GM19351 (cell line): ENCODE measurements around the gene MSL1.

ENCODE experiments used
- ATAC-seq: cut with Tn5 transposase; IDR thresholded peaks from one replicate; pipeline ENCODE4 v1.9.1; 2021; ENCODE audit warnings: mild to moderate bottlenecking, moderate library complexity; ENCODE audit not compliant: unreplicated experiment

The MSL1 gene, protein sequence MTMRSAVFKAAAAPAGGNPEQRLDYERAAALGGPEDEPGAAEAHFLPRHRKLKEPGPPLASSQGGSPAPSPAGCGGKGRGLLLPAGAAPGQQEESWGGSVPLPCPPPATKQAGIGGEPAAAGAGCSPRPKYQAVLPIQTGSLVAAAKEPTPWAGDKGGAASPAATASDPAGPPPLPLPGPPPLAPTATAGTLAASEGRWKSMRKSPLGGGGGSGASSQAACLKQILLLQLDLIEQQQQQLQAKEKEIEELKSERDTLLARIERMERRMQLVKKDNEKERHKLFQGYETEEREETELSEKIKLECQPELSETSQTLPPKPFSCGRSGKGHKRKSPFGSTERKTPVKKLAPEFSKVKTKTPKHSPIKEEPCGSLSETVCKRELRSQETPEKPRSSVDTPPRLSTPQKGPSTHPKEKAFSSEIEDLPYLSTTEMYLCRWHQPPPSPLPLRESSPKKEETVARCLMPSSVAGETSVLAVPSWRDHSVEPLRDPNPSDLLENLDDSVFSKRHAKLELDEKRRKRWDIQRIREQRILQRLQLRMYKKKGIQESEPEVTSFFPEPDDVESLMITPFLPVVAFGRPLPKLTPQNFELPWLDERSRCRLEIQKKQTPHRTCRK

DNA sequence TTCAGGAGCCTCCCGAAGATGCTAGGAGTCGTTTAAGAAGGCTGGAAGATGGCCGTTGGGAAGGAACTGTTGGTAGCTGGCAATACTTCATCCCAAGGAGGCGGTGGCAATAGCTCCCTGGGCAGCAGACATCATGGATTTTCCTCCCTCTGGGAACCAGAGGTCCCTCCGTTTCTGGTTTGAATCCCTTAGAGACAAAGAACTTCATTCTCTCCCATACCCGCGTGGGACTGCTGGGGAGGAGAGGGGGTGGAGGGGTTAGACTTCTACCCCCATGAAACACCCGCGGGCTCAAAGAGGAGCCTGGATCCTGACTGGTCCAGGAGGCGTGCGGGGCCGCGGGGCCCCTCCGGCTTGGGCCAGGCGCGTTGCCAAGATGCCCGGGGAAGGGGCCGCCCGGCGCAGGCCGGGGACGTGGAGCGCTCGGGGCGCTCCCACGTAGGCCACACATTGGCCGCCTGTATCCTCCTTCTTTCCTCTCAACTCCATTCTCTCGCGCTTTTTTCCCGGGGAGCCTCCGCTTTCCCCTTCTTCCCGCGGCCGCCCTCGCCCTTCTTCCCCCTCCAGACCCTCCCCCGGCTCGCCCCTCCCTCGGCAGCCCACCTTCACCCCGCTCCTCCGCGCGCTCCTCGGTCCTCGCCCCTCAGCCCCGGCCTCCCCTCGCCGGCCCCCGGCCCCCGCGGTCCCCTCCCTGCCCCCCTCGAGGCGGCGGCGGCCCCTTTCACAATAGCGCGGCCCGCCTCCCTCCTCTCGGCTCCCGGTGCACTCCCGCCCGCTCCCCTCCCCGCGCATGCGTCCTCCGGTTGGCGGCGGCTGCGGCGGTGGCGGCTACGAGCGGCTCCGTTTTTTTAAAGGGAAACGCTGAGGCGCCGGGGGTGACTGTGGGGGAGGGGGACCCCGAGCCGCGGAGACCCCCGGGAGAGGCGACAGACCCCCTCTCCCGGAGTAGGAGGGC is at the start of gene MSL1:
Gene MSL1 (plus strand): TSS at position 791 of the 955 bp plus-strand sequence. CDS start 642 bp downstream, outside the sequence.
- no peak for ATAC-seq

GRCh38 chr17:40072040-40072734 is 49.6 kb upstream of the MSL1 start:
- no peak for ATAC-seq

DNA sequence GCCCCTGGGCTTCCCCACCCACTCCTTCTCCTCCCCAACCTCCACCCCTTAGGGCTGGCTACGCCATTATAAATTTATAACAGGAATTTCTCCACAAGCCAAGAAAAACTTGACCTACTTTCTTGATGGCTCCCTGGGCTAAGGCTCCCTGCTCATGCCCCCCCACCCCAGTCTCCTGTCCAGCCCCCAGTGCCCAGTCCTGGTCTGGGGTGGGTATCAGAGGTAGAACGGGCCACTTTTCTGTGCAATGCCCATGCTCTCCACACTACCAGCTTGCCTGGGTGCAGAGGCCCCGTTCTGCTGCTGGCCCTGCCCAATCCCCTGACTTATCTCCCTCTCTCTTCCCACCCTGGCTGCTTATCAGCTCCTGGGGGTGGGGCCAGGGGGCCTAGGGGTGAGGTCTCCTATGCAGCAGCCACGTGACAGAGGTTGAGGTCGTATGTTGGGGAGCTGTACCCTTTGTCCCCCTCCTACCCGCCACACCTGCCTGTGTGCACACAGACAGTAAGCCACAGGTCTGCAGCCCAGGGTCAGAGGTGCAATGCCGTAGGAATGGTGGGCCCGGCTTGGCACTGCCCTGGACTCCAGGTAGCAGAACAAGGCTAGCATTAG is 48.9 kb upstream of the MSL1 start:
- ATAC-seq, result no peak

DNA sequence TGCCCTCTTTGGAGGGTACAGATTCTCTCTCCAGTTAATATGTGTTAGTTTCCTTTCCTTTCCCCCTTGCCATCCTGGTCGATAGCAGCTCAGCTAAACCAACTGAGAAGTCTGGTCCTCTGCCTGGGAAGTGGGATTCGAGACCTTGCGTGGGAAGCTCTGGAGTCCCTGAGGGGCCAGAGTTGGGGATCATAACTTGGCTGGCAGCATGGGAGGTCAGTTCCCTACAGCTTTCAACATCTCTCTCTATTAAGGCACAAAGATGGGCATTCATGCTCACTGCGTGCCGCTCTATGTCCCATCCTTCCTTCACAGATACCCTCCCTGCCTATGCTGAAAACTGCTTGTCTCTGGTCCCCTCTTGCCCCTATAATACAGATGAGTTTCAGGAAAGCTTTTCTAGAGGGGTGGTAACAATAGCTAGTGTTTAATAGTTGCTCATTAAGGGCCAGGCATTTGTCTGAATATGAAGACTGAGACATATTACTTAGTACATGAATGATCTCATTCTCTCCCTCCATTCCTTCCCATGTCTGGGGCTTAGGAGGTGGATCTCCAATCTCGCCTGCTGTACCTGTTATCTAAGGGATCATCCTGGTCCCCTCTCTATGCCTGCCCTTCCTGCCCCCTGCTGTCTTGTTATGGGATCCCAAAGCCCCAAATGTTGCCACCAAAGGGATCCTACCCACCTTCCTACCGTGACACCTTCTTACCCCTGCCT is 48.2 kb upstream of the MSL1 start:
- no peak for ATAC-seq

DNA sequence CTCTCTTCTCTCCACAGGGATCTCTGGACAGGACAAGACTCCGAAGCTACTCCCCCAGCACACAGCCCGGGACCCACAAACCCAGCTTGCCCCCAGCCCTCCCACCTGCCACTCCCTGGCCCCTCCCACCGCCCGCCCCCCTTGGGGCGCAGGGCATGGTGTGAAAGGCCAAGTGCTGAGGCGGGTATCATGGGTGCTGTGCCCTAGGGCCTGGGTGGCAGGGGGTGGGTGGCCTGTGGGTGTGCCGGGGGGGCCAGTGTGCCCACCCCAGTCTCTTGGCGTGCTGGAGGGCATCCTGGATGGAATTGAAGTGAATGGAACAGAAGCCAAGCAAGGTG is 47.6 kb upstream of the MSL1 start:
- ATAC-seq, result no peak

- ATAC-seq, result no peak
These were observed 46.9 kb upstream of the MSL1 start for GRCh38 chr17:40074871-40075200.

DNA sequence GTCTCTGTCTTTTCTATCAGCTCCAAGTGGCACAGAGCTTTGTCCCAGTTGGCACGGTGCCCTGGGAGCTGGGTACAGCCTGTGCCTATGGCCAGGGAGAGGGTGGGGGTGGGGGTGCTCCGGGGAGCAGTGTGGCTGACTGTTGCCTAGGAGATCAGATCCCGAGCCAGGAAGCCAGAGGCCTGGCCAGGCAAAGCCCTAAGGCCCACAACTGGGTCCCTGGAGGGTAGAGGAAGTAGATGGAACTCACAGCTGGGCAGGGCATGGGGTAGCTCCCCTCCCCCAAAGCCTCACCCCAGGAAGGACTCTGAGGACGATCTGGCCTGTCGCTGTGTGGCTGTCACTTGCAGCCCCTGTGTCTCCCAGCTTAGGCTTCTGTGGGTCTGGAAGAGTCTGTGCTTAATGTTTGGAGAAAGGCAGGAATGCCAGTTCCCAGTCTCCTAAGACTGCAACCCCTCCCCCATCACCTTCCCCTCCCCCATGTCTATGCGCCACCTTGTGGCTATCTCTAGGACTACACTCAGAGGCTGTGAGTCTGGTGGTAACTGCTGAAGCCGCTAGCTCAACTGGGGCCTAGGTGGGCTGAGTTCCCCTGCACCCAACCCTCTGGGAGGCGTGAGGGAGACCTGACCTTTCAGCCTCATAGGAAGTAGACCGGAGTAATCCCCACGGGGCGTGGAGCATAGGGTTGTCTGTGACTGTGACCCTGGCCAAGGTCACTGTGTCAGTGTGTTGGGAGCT is 46.4 kb upstream of the MSL1 start:
- ATAC-seq, result no peak

DNA sequence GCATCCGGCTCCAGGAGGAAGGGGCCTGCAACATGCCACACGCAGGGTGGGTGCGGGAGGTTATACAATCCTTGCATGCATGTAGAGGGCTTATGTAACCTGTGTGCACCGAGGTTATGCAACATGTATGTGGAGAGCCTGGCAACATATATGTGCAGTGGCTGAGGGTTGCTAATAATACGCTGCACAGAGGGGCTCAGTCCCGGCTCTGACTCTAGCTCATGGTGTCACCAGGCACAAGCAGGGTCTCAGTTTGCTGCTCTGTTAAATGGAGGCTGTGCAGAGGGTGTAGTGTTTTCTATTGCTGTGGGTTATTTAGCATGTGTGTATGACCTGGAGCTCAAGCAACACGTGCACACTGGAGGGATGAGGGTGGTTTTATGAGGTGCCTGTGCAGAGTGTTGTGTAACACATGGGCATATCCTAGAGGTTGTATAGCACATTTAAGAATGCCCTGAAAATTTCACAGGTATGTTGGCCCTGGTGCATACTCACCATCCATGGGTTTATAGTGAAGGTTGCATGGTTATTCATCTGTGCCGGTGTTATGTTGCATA is 45.8 kb upstream of the MSL1 start:
- no peak for ATAC-seq

DNA sequence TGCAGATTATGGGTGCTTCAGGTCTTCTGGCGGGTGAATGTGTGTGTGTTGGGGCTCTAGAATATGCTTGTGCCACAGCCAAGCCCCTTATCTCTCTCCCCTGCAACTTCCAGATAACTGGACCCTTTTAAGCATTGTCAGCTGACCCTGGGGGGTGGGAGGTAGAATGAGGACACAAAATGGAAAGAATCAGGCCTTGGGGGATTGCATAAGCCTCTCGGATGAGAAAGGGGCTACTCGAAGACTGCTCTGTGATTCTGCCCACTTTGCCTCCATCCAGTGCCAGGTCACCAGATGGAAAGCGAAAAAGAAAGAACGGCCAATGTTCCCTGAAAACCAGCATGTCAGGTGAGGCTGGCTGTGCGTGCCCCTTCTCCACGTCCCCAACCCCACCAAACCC is 45.2 kb upstream of the MSL1 start:
- no peak for ATAC-seq

DNA sequence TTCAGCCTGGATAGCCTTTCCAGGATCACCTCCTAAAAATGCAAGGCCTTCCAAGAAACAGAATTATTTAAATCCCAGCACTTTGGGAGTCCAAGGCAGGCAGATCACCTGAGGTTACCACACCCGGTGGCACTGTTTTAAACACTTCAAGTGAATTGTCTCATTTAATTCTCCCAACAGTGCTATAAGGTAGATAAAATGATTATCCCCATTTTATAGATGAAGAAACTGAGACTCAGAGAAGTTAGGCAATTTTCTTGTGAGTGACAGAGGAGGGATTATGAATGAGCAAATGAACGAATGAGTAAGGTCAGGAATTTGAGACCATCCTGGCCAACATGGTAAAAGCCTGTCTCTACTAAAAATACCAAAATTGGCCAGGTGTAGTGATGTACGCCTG is 42.2 kb upstream of the MSL1 start:
- ATAC-seq, result no peak

GRCh38 chr17:40084477-40084876 is 37.3 kb upstream of the MSL1 start:
- no peak for ATAC-seq

DNA sequence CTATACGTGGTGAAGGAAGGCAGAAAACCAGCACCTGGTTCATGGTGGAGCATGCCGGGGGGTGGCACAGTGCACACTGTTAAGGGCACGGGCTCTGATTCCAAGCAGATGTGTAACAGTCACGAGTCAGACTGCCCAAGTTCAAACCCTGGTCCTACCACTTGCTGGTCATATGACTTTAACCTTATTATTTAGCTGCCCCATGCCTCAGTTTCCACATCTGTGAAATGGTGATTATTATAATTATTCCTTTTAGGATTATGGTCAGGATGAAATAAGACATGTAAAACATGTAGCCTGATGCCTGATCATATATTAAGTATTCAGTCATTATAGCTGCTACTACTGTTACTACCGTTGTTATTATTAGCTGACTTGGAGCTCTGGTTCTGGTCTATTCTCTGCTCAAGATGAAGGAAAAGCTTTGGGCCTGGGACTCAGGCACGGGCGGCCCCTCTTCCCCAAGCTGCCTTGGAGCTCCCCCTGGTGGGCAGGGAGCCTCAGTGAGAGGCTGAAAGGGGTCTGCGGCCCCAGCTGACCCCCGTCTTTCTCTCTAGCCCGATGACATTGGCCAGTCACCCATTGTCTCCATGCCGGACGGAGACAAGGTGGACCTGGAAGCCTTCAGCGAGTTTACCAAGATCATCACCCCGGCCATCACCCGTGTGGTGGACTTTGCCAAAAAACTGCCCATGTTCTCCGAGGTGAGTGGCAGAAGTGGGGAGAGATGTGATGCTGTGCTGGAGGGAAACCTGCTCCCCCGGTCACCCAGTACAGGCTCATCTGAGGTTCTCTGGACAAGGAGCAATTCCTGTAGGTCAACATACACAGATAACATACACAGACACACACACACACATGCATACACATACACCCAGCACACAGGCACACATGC is 35.4 kb upstream of the MSL1 start:
- ATAC-seq, result no peak

- ATAC-seq, result no peak
These were observed 34.5 kb upstream of the MSL1 start for GRCh38 chr17:40087049-40087794.

- no peak for ATAC-seq
These were observed 33.7 kb upstream of the MSL1 start for GRCh38 chr17:40087903-40088718.

GRCh38 chr17:40089077-40089895 is 32.5 kb upstream of the MSL1 start:
- no peak for ATAC-seq
